RWPE1 (cell line): ENCODE measurements around the gene RBFOX1.

ENCODE experiments used
- CTCF ChIA-PET: fragments of 350-600 bp; sonication (Branson Sonifier 250); formaldehyde crosslinking; extraction: SDS; loops from one replicate; lab custom pipeline; 2021; lab: Yijun Ruan, JAX
- POLR2A ChIA-PET: fragments of 400-600 bp; formaldehyde crosslinking; extraction: SDS; loops from one replicate; lab custom pipeline; 2020; ENCODE audit warnings: antibody characterized with exemption; ENCODE audit not compliant: low non-redundant PET; lab: Yijun Ruan, JAX
- DNase-seq: peaks from one replicate; pipeline ENCODE4 v3.0.0; 2012; ENCODE audit warnings: low spot score
- H3K27ac ChIP-seq: fragments of 450-650 bp; 2 replicates; pipeline ENCODE4 v1.5.1; 2017
- CTCF ChIP-seq: fragments of 450-650 bp; conservative IDR thresholded peaks from 2 replicates; pipeline ENCODE4 v1.5.1; 2017; ENCODE audit warnings: low read depth, mild to moderate bottlenecking

RBFOX1 gene

GRCh38 chr16:7420079-7420478, 87.4 kb downstream of the RBFOX1 start:
- TF ChIP-seq CTCF = no peak
- CTCF ChIA-PET = no interaction called here
- POLR2A ChIA-PET = no interaction called here

GRCh38 chr16:7420843-7421242, 88.2 kb downstream of the RBFOX1 start:
- no peak for TF ChIP-seq CTCF
- ChIA-PET CTCF (no interaction called here), POLR2A (no interaction called here)
- H3K27ac ChIP-seq = no peak overlapping the region
- DNase-seq = no peak

More at GRCh38 chr16:7420079-7420478, 87.4 kb downstream of the RBFOX1 start:
- DNase-seq = no peak
- no peak overlapping the region for H3K27ac ChIP-seq

GRCh38 chr16:7421578-7421977, 88.9 kb downstream of the RBFOX1 start:
- POLR2A ChIA-PET = no interaction called here
- DNase-seq = no peak
- H3K27ac ChIP-seq = no peak overlapping the region
- TF ChIP-seq CTCF = no peak
- CTCF ChIA-PET = no interaction called here

- H3K27ac ChIP-seq = no peak overlapping the region
- POLR2A ChIA-PET = no interaction called here
- CTCF ChIA-PET = no interaction called here
- no peak for DNase-seq
- TF ChIP-seq CTCF = no peak
These were observed 89.6 kb downstream of the RBFOX1 start for GRCh38 chr16:7422036-7422888.

GRCh38 chr16:7423434-7424044, 90.9 kb downstream of the RBFOX1 start:
- no peak for TF ChIP-seq CTCF
- H3K27ac ChIP-seq = no peak overlapping the region
- POLR2A ChIA-PET = no interaction called here
- CTCF ChIA-PET = no interaction called here
- DNase-seq = no peak

GRCh38 chr16:7426161-7426560, 93.5 kb downstream of the RBFOX1 start:
- DNase-seq = no peak
- no peak for TF ChIP-seq CTCF
- ChIA-PET POLR2A (no interaction called here), CTCF (no interaction called here)
- H3K27ac ChIP-seq = no peak overlapping the region
